ENCODE data around the gene TSPAN13. TPM values are rescaled to one million over a fixed set of nuclear protein-coding genes. Genes with fewer than 3 reads are reported as not detected.
A peak's percentile ranks its signal among the peaks of the same experiment; 100 is the strongest.

The TSPAN13 gene
- total RNA-seq, 1 experiment from 2014 or later: 208 TPM

GRCh38 chr7:16745645-16746044, 7.9 kb upstream of the TSPAN13 start:
- POLR2A ChIA-PET: no interaction called here
- no peaks in the 10 kb centered on the region for H3K9me3 ChIP-seq
- peaks cover 33% of the 10 kb centered on the region for H3K4me1 ChIP-seq
- no peak for DNase-seq
- no peaks in the 10 kb centered on the region for H3K36me3 ChIP-seq (ENCODE audit: control insufficient read depth, insufficient read depth, low read length)
- Mint-ChIP-seq H3K36me3 (ENCODE audit: insufficient read depth, unreplicated experiment) (peaks cover 1% of the 10 kb centered on the region), H3K4me3 (ENCODE audit: unreplicated experiment) (no peak overlapping the region), H3K27ac (ENCODE audit: unreplicated experiment) (no peak overlapping the region), H3K9me3 (ENCODE audit: unreplicated experiment) (no peaks in the 10 kb centered on the region), H3K4me1 (ENCODE audit: low read depth, unreplicated experiment) (peaks cover 10% of the 10 kb centered on the region), H3K27me3 (ENCODE audit: insufficient read depth, unreplicated experiment) (no peaks in the 10 kb centered on the region)
- no peaks in the 10 kb centered on the region for H3K27me3 ChIP-seq (replicated peaks; ENCODE audit: control insufficient read depth, insufficient read depth, low read length)
- intact Hi-C loops (cut with micrococcal nuclease; ENCODE audit: unreplicated experiment): no loop called here
- CTCF ChIA-PET: no interaction called here
- H3K4me3 ChIP-seq (ENCODE audit: low read depth, low read length): no peak overlapping the region
- TF ChIP-seq CTCF (IDR thresholded peaks at IDR 0.05; ENCODE audit: insufficient read depth in 1 of 2, low read depth in 1 of 2, low read length in 1 of 2, severe bottlenecking in 1 of 2, unreplicated experiment in 1 of 2): no peak
- BruUV-seq (replicated peaks): no TSS peak

GRCh38 chr7:16747102-16747501, 6.5 kb upstream of the TSPAN13 start:
- H3K4me1 Mint-ChIP-seq (ENCODE audit: low read depth, unreplicated experiment): peaks cover 6% of the 10 kb centered on the region
- TF ChIP-seq CTCF (IDR thresholded peaks at IDR 0.05; ENCODE audit: insufficient read depth in 1 of 2, low read depth in 1 of 2, low read length in 1 of 2, severe bottlenecking in 1 of 2, unreplicated experiment in 1 of 2): no peak
- DNase-seq: no peak
- no peaks in the 10 kb centered on the region for H3K27me3 Mint-ChIP-seq (ENCODE audit: insufficient read depth, unreplicated experiment)
- Histone ChIP-seq H3K27me3 (replicated peaks; ENCODE audit: control insufficient read depth, insufficient read depth, low read length) (no peaks in the 10 kb centered on the region), H3K36me3 (ENCODE audit: control insufficient read depth, insufficient read depth, low read length) (no peaks in the 10 kb centered on the region), H3K9me3 (no peaks in the 10 kb centered on the region), H3K4me1 (peaks cover 21% of the 10 kb centered on the region; the same call in 1 of the 2 replicates), H3K4me3 (ENCODE audit: low read depth, low read length) (no peak overlapping the region)
- intact Hi-C loops (cut with micrococcal nuclease; ENCODE audit: unreplicated experiment): no loop called here
- no peak overlapping the region for H3K27ac Mint-ChIP-seq (ENCODE audit: unreplicated experiment)
- ChIA-PET POLR2A (no interaction called here), CTCF (no interaction called here)
- no peak overlapping the region for H3K4me3 Mint-ChIP-seq (ENCODE audit: unreplicated experiment)
- no peaks in the 10 kb centered on the region for H3K36me3 Mint-ChIP-seq (ENCODE audit: insufficient read depth, unreplicated experiment)
- H3K9me3 Mint-ChIP-seq (ENCODE audit: unreplicated experiment): no peaks in the 10 kb centered on the region
- no TSS peak for BruUV-seq (replicated peaks)

- Mint-ChIP-seq H3K27ac (ENCODE audit: unreplicated experiment) (peak overlapping the region; percentile 84), H3K4me3 (ENCODE audit: unreplicated experiment) (peak overlapping the region; percentile 92), H3K9me3 (ENCODE audit: unreplicated experiment) (no peaks in the 10 kb centered on the region), H3K27me3 (ENCODE audit: insufficient read depth, unreplicated experiment) (no peaks in the 10 kb centered on the region), H3K4me1 (ENCODE audit: low read depth, unreplicated experiment) (peaks cover 24% of the 10 kb centered on the region), H3K36me3 (ENCODE audit: insufficient read depth, unreplicated experiment) (peaks cover 21% of the 10 kb centered on the region)
- peaks cover 25% of the 10 kb centered on the region for H3K4me1 ChIP-seq
- no peaks in the 10 kb centered on the region for H3K9me3 ChIP-seq
- CTCF ChIA-PET: interaction anchor here (1.0 kb wide), 1 partner anchor 52 kb away, joined by 6 read pairs; no protein-coding TSS in a partner anchor
- intact Hi-C loops (cut with micrococcal nuclease; ENCODE audit: unreplicated experiment): loop anchor here (1.0 to 5.0 kb wide), 6 partner anchors 8 to 157 kb away; no protein-coding TSS in a partner anchor
- POLR2A ChIA-PET: interaction anchor here (1.7 kb wide), 1 partner anchor 16 kb away, joined by 4 read pairs; no protein-coding TSS in a partner anchor
- H3K27me3 ChIP-seq (replicated peaks; ENCODE audit: control insufficient read depth, insufficient read depth, low read length): no peaks in the 10 kb centered on the region
- DNase-seq: peak; percentile 68 to 72
- TF ChIP-seq CTCF (IDR thresholded peaks at IDR 0.05; ENCODE audit: insufficient read depth in 1 of 2, low read depth in 1 of 2, low read length in 1 of 2, severe bottlenecking in 1 of 2, unreplicated experiment in 1 of 2): no peak
- peak overlapping the region; percentile 91 for H3K4me3 ChIP-seq (ENCODE audit: low read depth, low read length)
- no peaks in the 10 kb centered on the region; the same call in 1 of the 2 replicates for H3K36me3 ChIP-seq (ENCODE audit: control insufficient read depth, insufficient read depth, low read length)
- BruUV-seq (replicated peaks): no TSS peak
These were observed 639 bp downstream of the TSPAN13 start for GRCh38 chr7:16753932-16754855.
